Mesenchymal stem cell (in vitro differentiated cells and primary cell): ENCODE results near the gene WDFY2. TPM values are rescaled to one million over a fixed set of nuclear protein-coding genes. Genes with fewer than 3 reads are reported as not detected.
A peak's percentile ranks its signal among the peaks of the same experiment; 100 is the strongest.

ENCODE experiments used
- DNase-seq: peaks from one replicate; pipeline ENCODE4 v3.0.0-alpha.2; 2013
- H2AFZ ChIP-seq: one replicate; pipeline ENCODE4 v1.6.1; 2013; ENCODE audit warnings: low read depth, mild to moderate bottlenecking, control low read depth, inconsistent platforms, low read length, moderate library complexity
- H2AK5ac ChIP-seq: 2 replicates; pipeline ENCODE4 v1.6.1; 2013; ENCODE audit warnings: low read length, moderate library complexity, mild to moderate bottlenecking, inconsistent platforms; ENCODE audit not compliant: severe bottlenecking
- H2BK120ac ChIP-seq: one replicate; pipeline ENCODE4 v1.6.1; 2013; ENCODE audit warnings: low read depth, mild to moderate bottlenecking, inconsistent platforms, low read length, moderate library complexity
- H2BK12ac ChIP-seq, 2 experiments: one replicate each; pipeline ENCODE4 v1.6.1; 2013; ENCODE audit warnings: inconsistent platforms in 2 of 2, low read length in 2 of 2, mild to moderate bottlenecking in 2 of 2, moderate library complexity in 2 of 2, control low read depth in 1 of 2
- H2BK15ac ChIP-seq: one replicate; pipeline ENCODE4 v1.6.1; 2013; ENCODE audit warnings: mild to moderate bottlenecking, low read depth, inconsistent platforms; ENCODE audit not compliant: poor library complexity, severe bottlenecking
- H2BK5ac ChIP-seq: 2 replicates; pipeline ENCODE4 v1.6.1; 2013; ENCODE audit warnings: low read depth, mild to moderate bottlenecking, low read length, control low read depth, inconsistent platforms; ENCODE audit not compliant: poor library complexity, severe bottlenecking
- H3K14ac ChIP-seq, 2 experiments: one replicate each; pipeline ENCODE4 v1.6.1; 2013; ENCODE audit warnings: inconsistent platforms in 2 of 2, low read length in 2 of 2, control low read depth in 1 of 2, mild to moderate bottlenecking in 1 of 2, moderate library complexity in 1 of 2
- H3K18ac ChIP-seq, 2 experiments: one replicate each; pipeline ENCODE4 v1.6.1; 2013; ENCODE audit warnings: inconsistent platforms in 2 of 2, low read length in 2 of 2, control low read depth in 1 of 2, low read depth in 1 of 2, mild to moderate bottlenecking in 1 of 2
- H3K23ac ChIP-seq, 2 experiments: one replicate each; pipeline ENCODE4 v1.6.1; 2013; ENCODE audit warnings: inconsistent platforms in 2 of 2, low read length in 2 of 2, mild to moderate bottlenecking in 2 of 2, moderate library complexity in 2 of 2, control low read depth in 1 of 2
- H3K27ac ChIP-seq: 2 replicates; pipeline ENCODE4 v1.5.1; 2013; ENCODE audit warnings: mild to moderate bottlenecking, moderate library complexity, low read length, control low read depth, inconsistent platforms; ENCODE audit not compliant: poor library complexity, severe bottlenecking
- H3K27me3 ChIP-seq, 2 experiments: 2 replicates each; pipeline versions ENCODE4 v1.6.1 to v1.7.0; 2013; ENCODE audit warnings: low read length in 2 of 2, mild to moderate bottlenecking in 2 of 2, moderate library complexity in 2 of 2, control low read depth in 1 of 2, inconsistent platforms in 1 of 2; ENCODE audit not compliant: control insufficient read depth in 1 of 2, insufficient read depth in 1 of 2
- H3K36me3 ChIP-seq, 2 experiments: 2 replicates each; pipeline versions ENCODE4 v1.6.1 to v1.7.0; 2013; ENCODE audit warnings: low read length in 2 of 2, control low read depth in 1 of 2, inconsistent platforms in 1 of 2, low read depth in 1 of 2, mild to moderate bottlenecking in 1 of 2; ENCODE audit not compliant: insufficient read depth in 2 of 2, control insufficient read depth in 1 of 2
- H3K4ac ChIP-seq, 2 experiments: one replicate each; pipeline ENCODE4 v1.6.1; 2013; ENCODE audit warnings: inconsistent platforms in 2 of 2, low read length in 2 of 2, mild to moderate bottlenecking in 2 of 2, moderate library complexity in 2 of 2, control low read depth in 1 of 2, low read depth in 1 of 2
- H3K4me1 ChIP-seq: 2 replicates; pipeline ENCODE4 v1.6.1; 2013; ENCODE audit warnings: low read depth, low read length, control low read depth; ENCODE audit not compliant: control insufficient read depth, insufficient read depth
- H3K4me2 ChIP-seq: 2 replicates; pipeline ENCODE4 v1.6.1; 2013; ENCODE audit warnings: low read length, mild to moderate bottlenecking, inconsistent platforms; ENCODE audit not compliant: poor library complexity, severe bottlenecking
- H3K4me3 ChIP-seq, 2 experiments: 2 replicates each; pipeline versions ENCODE4 v1.5.1 to v1.7.0; 2013; ENCODE audit warnings: low read length in 2 of 2, mild to moderate bottlenecking in 2 of 2, control low read depth in 1 of 2, low read depth in 1 of 2; ENCODE audit not compliant: insufficient read depth in 1 of 2
- H3K79me1 ChIP-seq: replicated peaks from 2 replicates; pipeline ENCODE4 v1.6.1; 2013; ENCODE audit warnings: mild to moderate bottlenecking, control low read depth, low read length, inconsistent platforms; ENCODE audit not compliant: poor library complexity, severe bottlenecking
- H3K9ac ChIP-seq: 2 replicates; pipeline ENCODE4 v1.7.0; 2013; ENCODE audit warnings: mild to moderate bottlenecking, low read length, moderate library complexity
- H3K9me3 ChIP-seq: 2 replicates; pipeline ENCODE4 v1.7.0; 2013; ENCODE audit warnings: mild to moderate bottlenecking, low read length; ENCODE audit not compliant: control insufficient read depth
- H4K8ac ChIP-seq: one replicate; pipeline ENCODE4 v1.6.1; 2013; ENCODE audit warnings: inconsistent platforms, mild to moderate bottlenecking, low read length, moderate library complexity
- H4K91ac ChIP-seq: one replicate; pipeline ENCODE4 v1.6.1; 2013; ENCODE audit warnings: mild to moderate bottlenecking, low read length, inconsistent platforms
- WGBS: methylation state at CpG from one replicate; pipeline ENCODE4 v1.1.7; 2013; ENCODE audit warnings: mixed read lengths; 5-methylcytosine and 5-hydroxymethylcytosine counted together
- polyA plus RNA-seq, 2 experiments: library from polyadenylated mRNA; stranded (reverse); fragments of 200-250 nt; gene quantifications; one replicate each; pipeline ENCODE4 v1.2.3, GENCODE V29; 2013

Gene WDFY2, protein sequence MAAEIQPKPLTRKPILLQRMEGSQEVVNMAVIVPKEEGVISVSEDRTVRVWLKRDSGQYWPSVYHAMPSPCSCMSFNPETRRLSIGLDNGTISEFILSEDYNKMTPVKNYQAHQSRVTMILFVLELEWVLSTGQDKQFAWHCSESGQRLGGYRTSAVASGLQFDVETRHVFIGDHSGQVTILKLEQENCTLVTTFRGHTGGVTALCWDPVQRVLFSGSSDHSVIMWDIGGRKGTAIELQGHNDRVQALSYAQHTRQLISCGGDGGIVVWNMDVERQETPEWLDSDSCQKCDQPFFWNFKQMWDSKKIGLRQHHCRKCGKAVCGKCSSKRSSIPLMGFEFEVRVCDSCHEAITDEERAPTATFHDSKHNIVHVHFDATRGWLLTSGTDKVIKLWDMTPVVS
- 6.2 TPM for polyA plus RNA-seq (2013, experiment 1 of 2)
- polyA plus RNA-seq (2013, experiment 2 of 2) = 6.5 TPM

DNA sequence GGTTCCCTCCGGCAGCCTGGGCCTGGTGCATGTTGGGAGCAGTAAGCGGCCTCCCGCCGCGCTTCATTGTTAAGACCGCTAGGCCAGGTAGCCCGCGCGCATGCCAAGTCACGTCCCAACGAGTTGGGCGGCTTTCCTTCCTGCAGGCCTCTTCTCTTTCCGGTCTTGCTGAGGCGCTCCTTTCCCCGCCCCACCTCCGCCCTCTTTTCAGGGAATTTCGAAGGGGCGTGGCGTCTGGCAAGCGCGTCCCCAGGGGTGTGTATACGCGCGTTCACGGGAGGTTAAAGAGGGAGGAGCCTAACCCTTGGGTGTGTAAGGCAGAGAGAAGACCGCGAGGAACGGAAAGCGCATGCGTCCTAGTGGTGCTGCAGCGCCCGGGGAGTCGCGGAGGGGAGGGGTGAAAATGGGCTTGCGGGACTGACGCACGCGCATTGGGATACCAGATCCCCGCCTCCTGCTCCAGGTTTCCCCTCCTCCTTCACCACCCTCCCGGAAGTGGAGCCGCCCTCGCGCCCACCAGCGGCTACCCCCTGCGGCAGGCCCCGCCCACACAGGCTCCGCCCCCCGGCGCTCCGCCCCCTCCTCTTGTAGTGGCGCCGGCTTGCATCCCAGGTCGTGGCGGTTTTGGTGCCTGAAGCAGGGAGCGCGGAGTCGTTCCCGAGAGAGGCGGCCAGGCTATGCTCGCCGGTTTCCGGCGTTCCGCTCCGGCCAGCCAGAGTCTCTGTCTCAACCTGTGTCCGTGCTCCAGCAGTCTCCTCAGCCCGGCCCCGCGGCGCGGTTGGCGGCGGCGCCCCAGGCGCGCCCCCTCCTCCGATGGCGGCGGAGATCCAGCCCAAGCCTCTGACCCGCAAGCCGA is at the start of gene WDFY2:
Gene WDFY2 (plus strand): TSS at position 588 of the 856 bp plus-strand sequence. CDS start 226 bp downstream, at position 814.
- peak within 1 kb of the TSS; percentile 64 to 89 for H3K4ac ChIP-seq
- H2AFZ ChIP-seq = peak within 1 kb of the TSS; percentile 68
- H3K27me3 ChIP-seq = no peaks in the 10 kb centered on the region
- H3K18ac ChIP-seq = peak within 1 kb of the TSS; percentile 83 to 90
- no peaks in the 10 kb centered on the region for H3K36me3 ChIP-seq
- peak within 1 kb of the TSS; percentile 93 for H4K8ac ChIP-seq
- H3K79me1 ChIP-seq = no peaks in the 10 kb centered on the region
- peaks cover 3% of the 10 kb centered on the region for H3K4me1 ChIP-seq
- WGBS = under 1% methylated on average over 69 of the region's 81 CpGs
- peak within 1 kb of the TSS; percentile 81 for H3K4me2 ChIP-seq
- peak within 1 kb of the TSS in 1 of 2 experiments; percentile 27 for H3K14ac ChIP-seq
- peak within 1 kb of the TSS; percentile 71 for H2BK5ac ChIP-seq
- H2BK12ac ChIP-seq = peak within 1 kb of the TSS in 1 of 2 experiments; percentile 37
- H3K23ac ChIP-seq = peak within 1 kb of the TSS in 1 of 2 experiments; percentile 91
- H3K9ac ChIP-seq = peak within 1 kb of the TSS; percentile 94
- H2BK15ac ChIP-seq = peak within 1 kb of the TSS; percentile 78
- H3K9me3 ChIP-seq = no peaks in the 10 kb centered on the region
- H4K91ac ChIP-seq = peak within 1 kb of the TSS; percentile 74
- no peak within 1 kb of the TSS for H2AK5ac ChIP-seq
- H3K27ac ChIP-seq = peak within 1 kb of the TSS; percentile 73
- DNase-seq = peak; percentile 100
- H2BK120ac ChIP-seq = peak within 1 kb of the TSS; percentile 81
- H3K4me3 ChIP-seq = peak within 1 kb of the TSS; percentile 85 to 93

DNA sequence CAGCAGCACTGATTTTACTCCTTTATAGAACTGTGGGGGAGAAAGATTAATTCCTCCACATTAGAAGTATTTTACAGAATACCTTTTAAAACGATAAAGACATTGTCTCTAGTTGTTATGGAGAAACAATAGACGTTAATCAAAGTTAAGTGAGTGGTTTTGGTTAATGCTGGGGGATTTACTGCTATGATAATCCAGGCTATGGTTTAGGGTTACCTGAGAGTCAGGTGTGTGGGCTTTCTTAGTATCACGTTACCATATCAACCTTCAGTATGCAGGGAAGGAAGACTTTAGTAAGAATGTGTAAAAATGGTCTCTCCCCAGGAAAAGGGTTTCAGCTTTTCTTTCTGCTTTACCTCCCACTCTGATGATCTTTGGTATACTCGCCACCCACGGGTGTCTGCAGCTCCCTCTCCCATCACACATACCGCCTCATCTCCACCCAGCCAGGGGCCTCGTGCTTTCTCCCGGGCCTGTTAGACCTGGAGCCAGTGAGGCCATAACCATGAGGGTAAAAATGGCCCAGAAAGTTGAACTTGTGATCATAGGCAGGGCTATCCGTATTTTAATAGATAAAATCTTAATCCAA is 45.6 kb upstream of the WDFY2 start:
- H3K4ac ChIP-seq = no peak overlapping the region
- H4K91ac ChIP-seq = no peak overlapping the region
- H3K18ac ChIP-seq = no peak overlapping the region
- no peak for DNase-seq
- no peak overlapping the region for H4K8ac ChIP-seq
- no peak overlapping the region for H2BK5ac ChIP-seq
- H3K27me3 ChIP-seq = no peaks in the 10 kb centered on the region
- no peak overlapping the region for H3K27ac ChIP-seq
- H2AK5ac ChIP-seq = no peak overlapping the region
- no peaks in the 10 kb centered on the region for H3K9me3 ChIP-seq
- H3K23ac ChIP-seq = no peak overlapping the region
- no peak overlapping the region for H3K14ac ChIP-seq
- no peak overlapping the region for H3K4me3 ChIP-seq
- H3K4me2 ChIP-seq = no peak overlapping the region
- H3K79me1 ChIP-seq = no peaks in the 10 kb centered on the region
- H3K4me1 ChIP-seq = peaks cover 2% of the 10 kb centered on the region
- peak overlapping the region; percentile 79 for H2BK120ac ChIP-seq
- H2AFZ ChIP-seq = no peak overlapping the region
- no peak overlapping the region for H2BK15ac ChIP-seq
- WGBS = 88% methylated on average over 4 of the region's 9 CpGs
- no peaks in the 10 kb centered on the region for H3K36me3 ChIP-seq
- H3K9ac ChIP-seq = peak overlapping the region; percentile 83
- H2BK12ac ChIP-seq = no peak overlapping the region

DNA sequence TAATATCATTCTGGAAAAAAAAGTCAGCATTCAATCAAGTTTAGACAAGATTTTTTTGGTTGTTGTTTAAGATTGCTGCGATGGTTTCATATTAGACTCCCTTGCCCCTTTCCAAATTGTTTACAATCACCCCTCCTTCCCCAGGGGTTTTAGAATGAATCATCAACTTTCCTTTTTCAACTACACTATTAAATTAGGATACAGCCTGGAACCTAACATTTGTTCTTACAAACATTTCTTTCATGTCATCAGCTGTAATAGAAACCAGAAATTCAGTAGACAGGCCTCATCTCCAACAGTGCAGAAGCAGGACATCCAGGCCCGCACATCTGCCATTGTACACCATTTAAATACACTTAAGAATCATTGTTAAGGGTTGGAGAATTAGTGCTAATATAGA is 44.4 kb upstream of the WDFY2 start:
- no peak overlapping the region for H4K91ac ChIP-seq
- no peak overlapping the region for H3K4ac ChIP-seq
- no peak overlapping the region for H2BK12ac ChIP-seq
- H3K23ac ChIP-seq = no peak overlapping the region
- H3K79me1 ChIP-seq = no peaks in the 10 kb centered on the region
- no peak overlapping the region for H2AFZ ChIP-seq
- no peak overlapping the region for H3K18ac ChIP-seq
- H3K9me3 ChIP-seq = no peaks in the 10 kb centered on the region
- H3K14ac ChIP-seq = no peak overlapping the region
- no peak overlapping the region for H2AK5ac ChIP-seq
- H2BK5ac ChIP-seq = no peak overlapping the region
- peaks cover 2% of the 10 kb centered on the region for H3K4me1 ChIP-seq
- peak overlapping the region; percentile 83 for H3K9ac ChIP-seq
- H2BK15ac ChIP-seq = no peak overlapping the region
- H3K36me3 ChIP-seq = no peaks in the 10 kb centered on the region
- H3K27ac ChIP-seq = no peak overlapping the region
- H4K8ac ChIP-seq = no peak overlapping the region
- 30% methylated on average over 1 of the region's 2 CpGs for WGBS
- no peak overlapping the region for H3K4me2 ChIP-seq
- no peak overlapping the region for H2BK120ac ChIP-seq
- peak; percentile 45 for DNase-seq
- H3K27me3 ChIP-seq = no peaks in the 10 kb centered on the region
- peak overlapping the region in 1 of 2 experiments; percentile 53 for H3K4me3 ChIP-seq
